Suprapubic skin (tissue), 4 donors: ENCODE results near the gene TMEM126B. TPM values are rescaled to one million over a fixed set of nuclear protein-coding genes. Genes with fewer than 3 reads are reported as not detected.
"Not testable (repeated sequence)": the region's sequence is repeated elsewhere in the genome, so short reads cannot be mapped to it uniquely, and the experiment has no call there.

Experiments used
- DNase-seq, 2 donors: peaks; one replicate each; pipeline ENCODE4 v3.0.0-alpha.2; 2019; ENCODE audit warnings: low spot score in 2 of 2
- H3K27ac ChIP-seq: fragments of 200-600 bp; sonication (generic); one replicate; pipeline ENCODE4 v1.5.1; 2019
- H3K27me3 ChIP-seq: fragments of 200-600 bp; sonication (generic); one replicate; pipeline ENCODE4 v1.5.1; 2019
- H3K36me3 ChIP-seq: fragments of 200-600 bp; sonication (generic); one replicate; pipeline ENCODE4 v1.5.1; 2019
- H3K4me1 ChIP-seq: fragments of 200-600 bp; sonication (generic); one replicate; pipeline ENCODE4 v1.5.1; 2019
- H3K4me3 ChIP-seq: fragments of 200-600 bp; sonication (generic); one replicate; pipeline ENCODE4 v1.5.1; 2019; ENCODE audit warnings: mild to moderate bottlenecking
- H3K9me3 ChIP-seq: fragments of 200-600 bp; sonication (generic); one replicate; pipeline ENCODE4 v1.5.1; 2019
- CTCF ChIP-seq, 2 donors: fragments of 200-600 bp in 1 of 2; fragments of 450-650 bp in 1 of 2; sonication (generic) in 1 of 2; IDR thresholded peaks; one replicate each; pipeline ENCODE4 v1.5.1; 2016 to 2019; ENCODE audit warnings: antibody characterized with exemption in 2 of 2, mild to moderate bottlenecking in 1 of 2, moderate library complexity in 1 of 2
- EP300 ChIP-seq: sonication (generic); formaldehyde crosslinking; IDR thresholded peaks from one replicate; pipeline ENCODE4 v1.6.1; 2017; ENCODE audit warnings: antibody characterized with exemption
- POLR2A ChIP-seq, 2 donors: fragments of 450-650 bp; IDR thresholded peaks; one replicate each; pipeline ENCODE4 v1.6.1; 2017; ENCODE audit warnings: antibody characterized with exemption in 2 of 2, mild to moderate bottlenecking in 2 of 2, moderate library complexity in 2 of 2
- POLR2AphosphoS5 ChIP-seq, 3 donors: sonication (generic); formaldehyde crosslinking; IDR thresholded peaks; one replicate each; pipeline ENCODE4 v1.6.1; 2017; ENCODE audit warnings: antibody characterized with exemption in 3 of 3
- WGBS: methylation state at CpG from one replicate; pipeline ENCODE4 v1.1.5; 2018; 5-methylcytosine and 5-hydroxymethylcytosine counted together
- total RNA-seq, 4 donors: library from RNA; depleted of rRNA; stranded (reverse); fragments of >200 nt; gene quantifications; one replicate each; pipeline ENCODE4 v1.1.0, GENCODE V29; 2016

TMEM126B gene
- total RNA-seq, 4 donors from 2014 or later = 32.4 to 38.4 (median 34.8) TPM

DNA sequence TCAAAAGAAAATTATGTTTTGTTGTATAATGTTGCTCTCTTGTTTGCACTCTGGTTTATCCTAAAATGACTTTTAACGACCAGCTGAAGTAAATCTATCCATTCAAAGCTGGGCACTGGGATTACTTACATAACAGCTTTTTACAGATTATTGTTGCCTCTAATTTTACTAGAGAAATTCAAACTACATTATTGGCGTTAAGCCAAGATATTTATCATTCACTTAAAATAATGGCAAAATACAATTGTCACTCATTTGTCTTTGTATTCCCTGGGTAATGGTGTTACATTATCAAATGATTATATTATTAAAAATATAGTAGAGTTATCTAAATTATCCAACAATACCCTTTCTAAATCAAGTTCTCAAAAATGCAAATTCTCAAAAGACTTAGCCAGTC lies 31.5 kb upstream of the TMEM126B start:
- H3K27ac ChIP-seq = no peak overlapping the region
- H3K27me3 ChIP-seq = no peaks in the 10 kb centered on the region
- no peaks in the 10 kb centered on the region for H3K4me1 ChIP-seq
- H3K9me3 ChIP-seq = no peaks in the 10 kb centered on the region
- no peak overlapping the region for H3K4me3 ChIP-seq
- TF ChIP-seq CTCF (IDR thresholded peaks at IDR 0.05) (no peak), POLR2A (IDR thresholded peaks at IDR 0.05) (no peak), POLR2AphosphoS5 (IDR thresholded peaks at IDR 0.05) (no peak), EP300 (no peak)
- no peaks in the 10 kb centered on the region for H3K36me3 ChIP-seq
- WGBS = 61% methylated on average over 2 of the region's 2 CpGs
- no peak for DNase-seq

GRCh38 chr11:85599083-85599482 lies 29.3 kb upstream of the TMEM126B start:
- TF ChIP-seq POLR2AphosphoS5 (IDR thresholded peaks at IDR 0.05) (no peak), EP300 (no peak), POLR2A (IDR thresholded peaks at IDR 0.05) (no peak), CTCF (IDR thresholded peaks at IDR 0.05) (no peak)
- DNase-seq = no peak
- no peaks in the 10 kb centered on the region for H3K9me3 ChIP-seq
- no peak overlapping the region for H3K27ac ChIP-seq
- no peaks in the 10 kb centered on the region for H3K36me3 ChIP-seq
- 68% methylated on average over 5 of the region's 5 CpGs for WGBS
- H3K27me3 ChIP-seq = no peaks in the 10 kb centered on the region
- no peaks in the 10 kb centered on the region for H3K4me1 ChIP-seq
- no peak overlapping the region for H3K4me3 ChIP-seq

DNA sequence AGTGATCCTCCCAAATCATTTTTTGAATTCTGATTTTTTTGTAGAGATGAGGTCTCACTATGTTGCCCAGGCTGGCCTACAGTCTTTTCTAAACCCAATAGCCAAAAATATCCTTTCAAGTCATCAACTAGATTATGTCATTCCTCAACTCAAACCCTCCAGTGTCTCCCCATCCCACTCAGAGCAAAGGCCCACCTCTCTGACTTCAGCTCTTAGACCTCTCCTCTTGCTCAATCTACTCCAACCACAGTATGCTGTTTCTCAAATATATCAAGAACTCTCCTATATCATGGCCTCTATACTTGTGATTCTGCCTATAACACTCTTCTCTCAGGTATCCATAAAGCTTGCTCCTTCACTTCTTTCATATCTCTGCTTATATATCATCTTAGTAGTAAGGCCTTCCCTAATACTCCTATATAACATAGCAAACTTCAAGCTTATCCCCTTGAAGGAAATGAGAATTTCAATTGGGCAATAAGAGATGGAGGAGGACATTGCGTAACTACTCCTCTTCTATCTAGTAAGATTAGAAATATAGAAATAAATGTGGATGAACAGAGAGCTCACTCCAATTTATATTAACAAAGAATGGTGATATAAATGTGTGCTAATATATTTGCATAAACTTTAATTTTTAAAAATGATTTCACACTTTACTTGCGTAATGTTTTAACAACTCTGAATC lies 25.7 kb upstream of the TMEM126B start:
- no peaks in the 10 kb centered on the region for H3K9me3 ChIP-seq
- TF ChIP-seq CTCF (IDR thresholded peaks at IDR 0.05) (no peak), POLR2A (IDR thresholded peaks at IDR 0.05) (no peak), EP300 (no peak), POLR2AphosphoS5 (IDR thresholded peaks at IDR 0.05) (no peak)
- no peak overlapping the region for H3K4me3 ChIP-seq
- no peak overlapping the region for H3K27ac ChIP-seq
- 96% methylated on average over 2 of the region's 2 CpGs for WGBS
- no peaks in the 10 kb centered on the region for H3K36me3 ChIP-seq
- H3K27me3 ChIP-seq = no peaks in the 10 kb centered on the region
- no peak for DNase-seq
- H3K4me1 ChIP-seq = no peaks in the 10 kb centered on the region

- H3K9me3 ChIP-seq = no peaks in the 10 kb centered on the region
- TF ChIP-seq POLR2A (IDR thresholded peaks at IDR 0.05) (no peak), POLR2AphosphoS5 (IDR thresholded peaks at IDR 0.05) (no peak), EP300 (no peak), CTCF (IDR thresholded peaks at IDR 0.05) (no peak)
- no peaks in the 10 kb centered on the region for H3K4me1 ChIP-seq
- no peaks in the 10 kb centered on the region for H3K27me3 ChIP-seq
- no peak overlapping the region for H3K27ac ChIP-seq
- H3K36me3 ChIP-seq = no peaks in the 10 kb centered on the region
- DNase-seq = no peak
- H3K4me3 ChIP-seq = no peak overlapping the region
- whole genome bisulfite sequencing = 90% methylated on average over 4 of the region's 4 CpGs
Measured at GRCh38 chr11:85603220-85603619, 25.2 kb upstream of the TMEM126B start.

DNA sequence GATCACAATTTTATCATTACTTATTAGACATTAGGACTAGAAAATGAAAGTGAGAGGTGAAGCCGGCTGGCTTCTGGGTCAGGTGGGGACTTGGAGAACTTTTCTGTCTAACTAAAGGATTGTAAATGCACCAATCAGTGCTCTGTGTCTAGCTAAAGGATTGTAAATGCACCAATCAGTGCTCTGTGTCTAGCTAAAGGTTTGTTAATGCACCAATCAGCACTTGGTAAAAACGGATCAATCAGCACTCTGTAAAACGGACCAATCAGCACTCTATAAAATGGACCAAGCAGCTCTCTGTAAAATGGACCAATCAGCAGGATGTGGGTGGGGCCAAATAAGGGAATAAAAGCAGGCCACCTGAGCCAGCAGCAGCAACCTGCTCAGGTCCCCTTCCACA lies 22.2 kb upstream of the TMEM126B start:
- H3K27ac ChIP-seq, H3K36me3 ChIP-seq, H3K4me1 ChIP-seq, H3K27me3 ChIP-seq, DNase-seq, H3K9me3 ChIP-seq, H3K4me3 ChIP-seq: not testable (repeated sequence)
- 92% methylated on average over 3 of the region's 3 CpGs for WGBS

DNA sequence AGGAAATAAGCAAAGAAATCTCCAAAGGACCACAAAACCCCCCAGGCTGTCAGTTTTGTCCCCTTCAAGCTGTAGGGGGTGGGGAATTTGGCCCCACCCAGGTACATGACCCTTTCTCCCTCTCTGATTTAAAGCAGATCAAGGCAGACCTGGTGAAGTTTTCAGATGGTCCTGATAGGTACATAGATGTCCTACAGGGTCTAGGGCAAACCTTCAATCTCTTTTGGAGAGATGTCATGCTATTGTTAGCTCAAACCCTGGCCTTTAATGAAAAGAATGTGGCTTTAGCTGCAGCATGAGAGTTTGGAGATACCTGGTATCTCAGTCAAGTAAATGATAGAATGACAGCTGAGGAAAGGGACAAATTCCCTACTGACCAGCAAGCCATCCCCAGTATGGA lies 19.8 kb upstream of the TMEM126B start:
- not testable (repeated sequence) for DNase-seq, H3K27me3 ChIP-seq, H3K9me3 ChIP-seq, H3K27ac ChIP-seq, H3K4me3 ChIP-seq, H3K4me1 ChIP-seq, H3K36me3 ChIP-seq

DNA sequence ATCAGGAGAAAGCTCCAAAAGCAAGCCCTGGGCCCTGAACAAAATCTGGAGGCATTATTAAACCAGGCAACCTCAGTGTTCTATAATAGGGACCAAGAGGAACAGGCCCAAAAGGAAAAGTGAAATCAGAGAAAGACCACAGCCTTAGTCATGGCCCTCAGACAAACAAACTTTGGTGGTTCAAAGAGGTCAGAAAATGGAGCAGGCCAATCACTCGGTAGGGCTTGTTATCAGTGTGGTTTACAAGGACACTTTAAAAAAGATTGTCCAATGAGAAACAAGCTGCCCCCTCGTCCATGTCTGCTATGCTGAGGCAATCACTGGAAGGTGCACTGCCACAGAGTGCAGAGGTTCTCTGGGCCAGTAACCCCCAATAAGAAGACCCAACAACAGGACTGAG lies 19.1 kb upstream of the TMEM126B start:
- not testable (repeated sequence) for H3K4me1 ChIP-seq, H3K9me3 ChIP-seq, H3K27ac ChIP-seq, H3K27me3 ChIP-seq, H3K36me3 ChIP-seq, H3K4me3 ChIP-seq, DNase-seq
- 83% methylated on average over 2 of the region's 2 CpGs for WGBS

- 95% methylated on average over 2 of the region's 2 CpGs for WGBS
- H3K36me3 ChIP-seq, H3K9me3 ChIP-seq, DNase-seq, H3K4me1 ChIP-seq, H3K4me3 ChIP-seq, H3K27me3 ChIP-seq, H3K27ac ChIP-seq: not testable (repeated sequence)
Measured at GRCh38 chr11:85611643-85612042, 16.8 kb upstream of the TMEM126B start.
